K562 (cell line): ENCODE results near the gene PFN3. TPM values are rescaled to one million over a fixed set of nuclear protein-coding genes. Genes with fewer than 3 reads are reported as not detected.

Experiments used
- ARID2 ChIP-seq: fragments of 450-650 bp; IDR thresholded peaks from 2 replicates; pipeline ENCODE4 v1.6.1; 2017; ENCODE audit warnings: antibody characterized with exemption, mild to moderate bottlenecking
- CTCF ChIP-seq, 3 experiments: IDR thresholded peaks in 2 of 3; conservative IDR thresholded peaks in 1 of 3; 2 replicates each; pipeline ENCODE4 v1.5.1; 2011 to 2012; ENCODE audit warnings: low read length in 3 of 3, mild to moderate bottlenecking in 3 of 3, control low read depth in 2 of 3, improper control_type of control experiment in 1 of 3, inconsistent platforms in 1 of 3, low read depth in 1 of 3, mixed read lengths in 1 of 3, moderate library complexity in 1 of 3; ENCODE audit not compliant: insufficient read depth in 2 of 3
- EZH2 ChIP-seq: IDR thresholded peaks from 2 replicates; pipeline ENCODE4 v1.6.1; 2012; ENCODE audit warnings: low read depth, mild to moderate bottlenecking, inconsistent platforms, low read length, borderline replicate concordance
- HMGN3 ChIP-seq: IDR thresholded peaks from 2 replicates; pipeline ENCODE4 v1.6.1; 2011; ENCODE audit warnings: borderline replicate concordance, low read depth, mild to moderate bottlenecking, mixed read lengths, low read length; ENCODE audit not compliant: insufficient read length; ENCODE audit errors: extremely low read depth
- HSF4 ChIP-seq: fragments of 250-450 bp; sonication (Bioruptor Pico); IDR thresholded peaks from 2 replicates; pipeline ENCODE4 v2.1.2; 2022; ENCODE audit warnings: mild to moderate bottlenecking, moderate library complexity, borderline replicate concordance
- MLX ChIP-seq, 2 experiments: fragments of 450-650 bp in 1 of 2; sonication (generic) in 1 of 2; formaldehyde crosslinking; conservative IDR thresholded peaks; 2 replicates each; pipeline versions ENCODE4 v1.4.0 to v1.8.1; 2020 to 2022; ENCODE audit warnings: mild to moderate bottlenecking in 1 of 2, missing genetic modification reagents in 1 of 2
- SIN3A ChIP-seq, 2 experiments: fragments of 150-350 bp in 1 of 2; IDR thresholded peaks; 2 replicates each; pipeline ENCODE4 v1.6.1; 2011 to 2016; ENCODE audit warnings: borderline replicate concordance in 2 of 2, low read depth in 2 of 2, low read length in 2 of 2, mild to moderate bottlenecking in 2 of 2, moderate library complexity in 2 of 2; ENCODE audit not compliant: control insufficient read depth in 1 of 2
- SMARCA5 ChIP-seq: fragments of 450-650 bp; IDR thresholded peaks from 2 replicates; pipeline ENCODE4 v1.6.1; 2016
- SRF ChIP-seq, 2 experiments: fragments of 250-450, 450-650 bp in 1 of 2; sonication (Bioruptor Pico) in 1 of 2; sonication (generic) in 1 of 2; formaldehyde crosslinking; IDR thresholded peaks; 2 replicates each; pipeline versions ENCODE4 v1.5.0 to v1.5.1; 2020 to 2022; ENCODE audit warnings: mild to moderate bottlenecking in 1 of 2, missing genetic modification reagents in 1 of 2
- ZKSCAN1 ChIP-seq: fragments of 150-350 bp; IDR thresholded peaks from 2 replicates; pipeline ENCODE4 v1.6.1; 2016; ENCODE audit warnings: low read depth, low read length
- ZNF184 ChIP-seq: sonication (generic); formaldehyde crosslinking; IDR thresholded peaks from 2 replicates; pipeline ENCODE4 v1.5.0; 2020; ENCODE audit warnings: missing genetic modification reagents
- ZNF23 ChIP-seq: fragments of 250-450 bp; sonication (Bioruptor Pico); IDR thresholded peaks from 2 replicates; pipeline ENCODE4 v1.4.0; 2020; ENCODE audit warnings: mild to moderate bottlenecking
- ZNF41 ChIP-seq: fragments of 250-450 bp; sonication (Bioruptor Pico); conservative IDR thresholded peaks from 2 replicates; pipeline ENCODE4 v1.4.0; 2020; ENCODE audit warnings: mild to moderate bottlenecking
- ZNF583 ChIP-seq: fragments of 250-450 bp; sonication (Bioruptor Pico); IDR thresholded peaks from 2 replicates; pipeline ENCODE4 v1.4.0; 2020
- ZNF639 ChIP-seq, 2 experiments: fragments of 200-800 bp in 1 of 2; sonication (Bioruptor generic) in 1 of 2; sonication (generic) in 1 of 2; formaldehyde crosslinking in 1 of 2; IDR thresholded peaks in 1 of 2; conservative IDR thresholded peaks in 1 of 2; 2 replicates each; pipeline versions ENCODE4 v1.5.0 to v1.6.1; 2016 to 2020; ENCODE audit warnings: missing compliant biosample characterization in 1 of 2, missing genetic modification characterization in 1 of 2, missing genetic modification reagents in 1 of 2
- polyA plus RNA-seq, 8 experiments: library from polyadenylated mRNA; depleted of rRNA in 4 of 8; stranded (reverse) in 5 of 8; unstranded in 3 of 8; fragments of >200 nt; fragmentation: Nextera tagmentation in 2 of 8; fragmentation: Illumina TruSeq in 1 of 8; extraction: Ambion mirVana in 2 of 8; extraction: Trizol in 1 of 8; gene quantifications; 2 replicates each; pipeline versions ENCODE4 v1.2.1 to v1.2.3, GENCODE V29; 2011 to 2014; ENCODE audit warnings: inconsistent platforms in 1 of 8, missing spikeins in 1 of 8
- total RNA-seq, 7 experiments: library from RNA; depleted of rRNA in 6 of 7; stranded (reverse); fragments of >200 nt in 6 of 7; fragmentation: Illumina TruSeq in 2 of 7; extraction: Trizol in 2 of 7; gene quantifications; 2 replicates each; pipeline versions ENCODE4 v1.2.1 to v1.2.3, GENCODE V29; 2011 to 2021; ENCODE audit warnings: low replicate concordance in 1 of 7

The PFN3 gene
- total and polyA plus RNA-seq, 9 of the 15 experiments (the other 6 are each of a cell fraction or from before 2014, with no cell fraction given): not detected

- TF ChIP-seq MLX (CRISPR knock-in tag; conservative IDR thresholded peaks at IDR 0.05) (peak in 1 of 2 experiments; percentile 97; a peak in 2 of 4 replicates), ARID2 (no peak), SRF (CRISPR knock-in tag; IDR thresholded peaks at IDR 0.05) (0 out of 4 replicates have a peak, but pooled peaks of 1 of the 2 experiments have one; percentile 14), HMGN3 (peak; percentile 59), ZKSCAN1 (peak; percentile 26; the same call in 1 of the 2 replicates), EZH2 (no peak), CTCF (IDR thresholded peaks at IDR 0.05 in 2 of 3, conservative IDR thresholded peaks at IDR 0.05 in 1 of 3; ENCODE audit: insufficient read depth in 2 of 3, low read depth in 1 of 3, low read length in 3 of 3) (peak; percentile 34 to 58 (median 37); a peak in 4 of 6 replicates), ZNF583 (CRISPR knock-in tag) (peak; percentile 76; the same call in 1 of the 2 replicates), ZNF41 (CRISPR knock-in tag) (0 out of 2 replicates have a peak, but pooled peaks have one; percentile 26), SMARCA5 (no peak), HSF4 (CRISPR knock-in tag) (no peak), ZNF184 (no peak), SIN3A (IDR thresholded peaks at IDR 0.05; ENCODE audit: borderline replicate concordance in 2 of 2, control insufficient read depth in 1 of 2, low read depth in 2 of 2, low read length in 2 of 2) (peak in 1 of 2 experiments; percentile 4; a peak in 1 of 4 replicates), ZNF23 (CRISPR knock-in tag) (no peak), ZNF639 (CRISPR knock-in tag; conservative IDR thresholded peaks at IDR 0.05 in 1 of 2, IDR thresholded peaks at IDR 0.05 in 1 of 2) (no peak)
Observed at GRCh38 chr5:177367323-177367848, 33.1 kb downstream of the PFN3 start (continued).
